ENCODE data around the gene AR.

- TF ChIP-seq EZH2 (IDR thresholded peaks at IDR 0.05) = no peak
- no peak for TF ChIP-seq POLR2AphosphoS5 (IDR thresholded peaks at IDR 0.05; ENCODE audit: borderline replicate concordance, low read depth, low read length)
These were observed 63.6 kb downstream of the AR start for GRCh38 chrX:67607466-67607865.

Data from SK-N-MC (cell line).